Neural cell (in vitro differentiated cells): Measurements from ENCODE around the gene DOCK2.
"Not testable (repeated sequence)": the region's sequence is repeated elsewhere in the genome, so short reads cannot be mapped to it uniquely, and the experiment has no call there.

ENCODE experiments used
- CTCF ChIP-seq: fragments of 450-650 bp; IDR thresholded peaks from 2 replicates; pipeline ENCODE4 v1.5.1; 2014; ENCODE audit warnings: antibody characterized with exemption, mild to moderate bottlenecking, moderate library complexity; ENCODE audit not compliant: poor library complexity, severe bottlenecking
- EP300 ChIP-seq: fragments of 450-650 bp; conservative IDR thresholded peaks from 2 replicates; pipeline ENCODE4 v1.6.1; 2014; ENCODE audit warnings: antibody characterized with exemption, mild to moderate bottlenecking, moderate library complexity; ENCODE audit not compliant: poor library complexity, severe bottlenecking
- POLR2AphosphoS5 ChIP-seq: IDR thresholded peaks from 2 replicates; pipeline ENCODE4 v1.6.1; 2012
- TAF1 ChIP-seq: IDR thresholded peaks from 2 replicates; pipeline ENCODE4 v1.6.1; 2012; ENCODE audit warnings: low read depth

- not testable (repeated sequence) for TF ChIP-seq CTCF, EP300, POLR2AphosphoS5, TAF1
Measured at GRCh38 chr5:169833681-169834292, 196.7 kb downstream of the DOCK2 start.
